ENCODE data around the gene MSANTD2.

MSANTD2 gene

DNA sequence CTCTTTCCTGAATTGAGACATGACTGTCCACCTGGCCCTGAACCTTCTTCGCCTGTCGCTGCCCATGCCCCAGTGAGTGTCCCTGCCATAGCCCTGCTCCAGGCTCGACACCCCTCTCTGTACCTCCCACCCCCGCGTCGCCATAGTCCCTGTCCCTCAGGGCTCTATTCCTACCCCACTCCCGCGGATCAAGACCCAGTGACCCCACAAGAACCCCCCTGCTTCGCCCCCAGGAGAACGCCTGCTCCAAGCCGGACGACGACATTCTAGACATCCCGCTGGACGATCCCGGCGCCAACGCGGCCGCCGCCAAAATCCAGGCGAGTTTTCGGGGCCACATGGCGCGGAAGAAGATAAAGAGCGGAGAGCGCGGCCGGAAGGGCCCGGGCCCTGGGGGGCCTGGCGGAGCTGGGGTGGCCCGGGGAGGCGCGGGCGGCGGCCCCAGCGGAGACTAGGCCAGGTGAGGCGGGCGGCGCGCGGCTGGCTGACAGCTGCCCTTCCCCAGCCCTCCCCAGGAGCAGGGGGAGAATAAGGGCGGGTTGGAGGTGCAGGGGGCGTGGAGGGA, 54.9 kb downstream of the MSANTD2 start:
- in situ Hi-C loops (cut with MboI; ENCODE audit: low pct_unique_long_range_greater_than_20kb, low sequenced_read_pairs) = no loop called here
- DNase-seq = no peak

- DNase-seq = no peak
- in situ Hi-C loops (cut with MboI; ENCODE audit: low pct_unique_long_range_greater_than_20kb, low sequenced_read_pairs) = no loop called here
These were observed 57.2 kb downstream of the MSANTD2 start for GRCh38 chr11:124743050-124743449.

- DNase-seq = no peak
- in situ Hi-C loops (cut with MboI; ENCODE audit: low pct_unique_long_range_greater_than_20kb, low sequenced_read_pairs) = no loop called here
These were observed 57.7 kb downstream of the MSANTD2 start for GRCh38 chr11:124742555-124742954.

- peak; percentile 43 for DNase-seq
- in situ Hi-C loops (cut with MboI; ENCODE audit: low pct_unique_long_range_greater_than_20kb, low sequenced_read_pairs) = no loop called here
These were observed 59.8 kb downstream of the MSANTD2 start for GRCh38 chr11:124740277-124740882.

- peak; percentile 91 for DNase-seq
- in situ Hi-C loops (cut with MboI; ENCODE audit: low pct_unique_long_range_greater_than_20kb, low sequenced_read_pairs) = no loop called here
These were observed 60.5 kb downstream of the MSANTD2 start, which contains the start of gene NRGN for GRCh38 chr11:124739479-124740276. TSS of gene NRGN (plus strand) at chr11:124739942. CDS start at chr11:124740085, 143 bp downstream.

GRCh38 chr11:124738713-124739478, 61.3 kb downstream of the MSANTD2 start:
- in situ Hi-C loops (cut with MboI; ENCODE audit: low pct_unique_long_range_greater_than_20kb, low sequenced_read_pairs) = no loop called here
- no peak for DNase-seq

DNA sequence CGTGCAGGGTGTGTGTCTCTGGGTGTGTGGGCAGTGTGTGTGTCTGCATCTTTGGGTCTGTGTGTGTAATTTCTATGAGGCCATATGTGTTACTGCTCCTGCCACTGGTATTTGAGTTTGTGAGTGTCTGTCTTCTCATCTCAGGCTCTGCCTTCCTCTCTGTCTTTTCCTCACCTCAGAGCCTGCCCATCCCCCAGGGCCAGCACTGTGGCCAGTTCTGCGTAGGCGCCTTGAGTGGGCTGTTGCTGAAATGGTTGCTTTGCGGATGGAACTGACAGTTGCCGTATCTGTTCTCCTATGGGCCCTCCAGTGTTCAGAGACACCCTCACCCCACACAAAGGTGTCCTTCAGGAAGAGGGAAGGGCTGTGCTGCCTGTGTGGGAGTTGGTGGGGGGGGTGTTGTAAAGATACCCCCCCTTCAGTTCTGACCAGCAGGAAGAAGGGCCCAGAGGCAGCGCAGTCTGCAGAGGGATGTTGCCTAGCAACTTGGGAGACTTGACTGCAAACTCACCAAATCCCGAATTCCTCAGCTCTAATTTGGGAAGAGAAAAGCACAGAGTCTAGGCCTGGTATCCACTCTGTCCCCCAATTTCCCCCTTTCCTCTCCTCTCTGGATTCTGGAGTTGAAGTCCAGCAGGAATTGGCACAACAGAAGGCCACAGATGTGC, 62.4 kb downstream of the MSANTD2 start:
- in situ Hi-C loops (cut with MboI; ENCODE audit: low pct_unique_long_range_greater_than_20kb, low sequenced_read_pairs) = no loop called here
- DNase-seq = no peak

- peak; percentile 32 for DNase-seq
- in situ Hi-C loops (cut with MboI; ENCODE audit: low pct_unique_long_range_greater_than_20kb, low sequenced_read_pairs) = no loop called here
These were observed 63.5 kb downstream of the MSANTD2 start for GRCh38 chr11:124736736-124737135.

DNA sequence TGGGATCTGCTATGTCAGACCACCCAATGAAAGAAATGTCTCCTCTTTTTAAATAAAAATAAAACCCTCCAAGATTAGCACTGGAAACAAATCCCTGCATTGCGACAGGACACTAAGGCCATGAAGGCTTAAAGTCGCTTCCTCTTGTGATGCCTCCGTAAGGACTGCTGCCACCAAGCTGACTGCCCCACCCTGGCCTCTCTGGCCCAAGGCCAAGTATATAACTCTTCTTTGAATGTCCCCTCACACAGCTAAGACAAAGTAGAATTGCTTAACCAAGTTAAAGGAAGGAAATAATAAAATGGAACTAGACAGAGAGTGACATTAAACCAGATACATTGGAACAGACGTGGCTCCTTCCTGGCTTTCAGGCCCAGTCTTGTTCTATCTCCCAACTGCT, 68.0 kb downstream of the MSANTD2 start:
- peak; percentile 29 for DNase-seq
- in situ Hi-C loops (cut with MboI; ENCODE audit: low pct_unique_long_range_greater_than_20kb, low sequenced_read_pairs) = no loop called here

- in situ Hi-C loops (cut with MboI; ENCODE audit: low pct_unique_long_range_greater_than_20kb, low sequenced_read_pairs) = no loop called here
- DNase-seq = no peak
These were observed 70.6 kb downstream of the MSANTD2 start for GRCh38 chr11:124729571-124729970.

GRCh38 chr11:124728134-124728533, 72.1 kb downstream of the MSANTD2 start:
- no peak for DNase-seq
- in situ Hi-C loops (cut with MboI; ENCODE audit: low pct_unique_long_range_greater_than_20kb, low sequenced_read_pairs) = no loop called here

DNA sequence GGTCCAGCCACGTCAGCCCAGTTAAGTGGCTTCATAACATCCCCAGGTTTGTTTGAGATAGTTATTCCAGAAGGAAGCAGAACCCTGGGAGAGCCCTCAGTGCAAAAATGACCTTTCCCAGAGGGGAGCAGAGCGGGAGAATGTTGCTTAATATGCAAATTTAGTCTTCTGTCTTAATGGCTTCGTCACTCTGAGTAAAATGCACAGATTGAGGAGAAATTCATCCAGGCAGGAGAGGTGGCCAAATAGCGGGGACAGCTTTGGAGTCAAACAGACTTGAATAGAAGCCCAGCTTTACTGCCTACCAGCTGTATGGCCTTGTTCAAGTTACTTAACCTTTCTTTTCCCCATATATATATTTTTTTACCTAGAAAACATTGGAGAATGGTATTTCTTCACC, 72.7 kb downstream of the MSANTD2 start:
- in situ Hi-C loops (cut with MboI; ENCODE audit: low pct_unique_long_range_greater_than_20kb, low sequenced_read_pairs) = no loop called here
- no peak for DNase-seq

DNA sequence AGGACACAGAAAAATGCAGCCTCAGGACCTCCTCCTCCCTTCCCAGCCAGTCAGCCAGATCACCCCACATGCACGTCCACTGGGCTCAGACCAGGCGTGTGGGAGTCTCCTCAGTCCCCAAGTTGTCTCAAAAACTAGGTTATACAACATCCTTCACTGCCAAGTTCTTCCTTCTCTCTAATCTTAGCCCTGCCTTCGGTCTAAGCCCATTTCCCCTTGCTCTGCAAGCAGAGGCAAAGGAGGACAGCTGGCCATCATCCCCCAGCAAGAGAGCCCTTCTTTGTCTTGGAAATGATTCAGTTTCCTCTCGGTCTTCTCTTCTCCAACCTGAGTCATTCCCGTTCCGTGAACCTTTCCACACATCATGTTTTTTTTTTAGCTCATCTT, 74.5 kb downstream of the MSANTD2 start:
- DNase-seq = peak; percentile 33
- in situ Hi-C loops (cut with MboI; ENCODE audit: low pct_unique_long_range_greater_than_20kb, low sequenced_read_pairs) = no loop called here

DNA sequence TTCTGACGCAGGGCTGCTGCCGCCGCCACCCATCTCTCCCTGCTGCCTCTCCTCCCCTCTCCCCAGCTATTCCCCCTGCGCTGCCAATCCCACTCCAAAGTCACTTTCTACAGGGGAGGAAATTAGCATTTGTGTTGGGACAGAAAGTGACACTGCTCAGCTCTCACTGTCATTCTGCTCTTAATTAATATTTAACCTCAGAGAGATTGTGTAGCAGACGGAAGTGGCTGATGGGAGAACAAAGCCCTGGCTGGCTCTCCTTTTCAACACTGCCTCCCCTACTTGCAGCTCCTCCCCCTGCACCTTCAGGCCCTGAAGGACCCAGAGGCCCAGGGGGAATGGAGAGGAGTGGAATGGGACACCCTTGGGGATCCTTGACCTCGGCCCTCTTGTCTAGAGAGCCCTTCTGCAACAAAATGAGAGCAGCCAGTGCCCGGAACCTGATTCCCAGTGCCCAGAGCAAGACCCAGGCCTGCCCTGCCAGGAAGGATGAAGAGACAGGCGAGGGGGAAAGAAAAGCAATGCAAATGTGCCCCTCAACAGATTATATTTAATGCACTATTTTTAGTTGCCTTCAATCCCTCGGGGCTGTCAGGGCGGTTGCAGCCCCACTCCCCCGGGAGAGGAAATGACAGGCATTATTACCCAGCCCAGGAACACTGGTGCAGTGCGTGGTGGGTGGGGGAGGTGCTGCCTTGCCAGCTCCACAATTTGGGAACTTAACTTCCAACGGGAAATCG, 75.1 kb downstream of the MSANTD2 start:
- in situ Hi-C loops (cut with MboI; ENCODE audit: low pct_unique_long_range_greater_than_20kb, low sequenced_read_pairs) = no loop called here
- no peak for DNase-seq

DNA sequence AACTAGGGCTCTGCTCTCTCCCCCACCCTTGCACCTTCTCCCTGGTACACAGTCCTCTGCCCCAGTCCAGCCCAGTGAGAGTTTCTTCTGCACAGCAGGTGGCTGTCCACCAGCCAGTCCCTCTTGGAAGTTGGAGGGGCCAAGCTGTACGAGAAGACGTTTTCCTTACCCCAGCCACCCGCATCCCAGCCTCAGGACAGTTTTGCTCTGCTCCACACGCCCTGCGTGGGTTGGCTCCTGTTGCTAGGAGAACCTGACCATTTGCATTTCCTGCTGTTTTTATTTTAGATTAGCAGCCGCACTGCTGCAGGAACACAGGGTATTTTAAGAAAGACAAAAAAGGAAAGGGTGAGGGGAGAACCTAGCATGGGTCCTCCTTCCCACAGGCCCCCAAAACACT, 78.0 kb downstream of the MSANTD2 start:
- no peak for DNase-seq
- in situ Hi-C loops (cut with MboI; ENCODE audit: low pct_unique_long_range_greater_than_20kb, low sequenced_read_pairs) = no loop called here

DNA sequence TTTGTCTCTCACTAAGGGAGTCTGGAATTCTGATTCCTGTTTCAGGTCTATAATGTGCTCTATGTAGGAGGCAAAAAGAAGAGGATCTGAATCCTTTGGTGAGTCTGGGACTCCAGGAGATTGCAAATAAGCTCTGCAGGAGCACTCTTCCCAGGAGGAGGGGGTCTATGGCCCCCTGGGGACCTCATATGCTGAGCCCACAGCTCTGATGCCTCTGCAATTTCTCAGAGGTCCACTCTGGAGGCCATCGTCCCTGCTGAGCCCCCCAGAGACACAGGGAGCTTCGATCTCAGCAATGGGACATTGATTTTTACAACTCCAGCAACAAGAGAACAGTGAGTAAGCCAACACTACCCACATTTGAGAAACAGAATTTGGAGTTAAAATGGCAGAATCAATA, 80.7 kb downstream of the MSANTD2 start:
- in situ Hi-C loops (cut with MboI; ENCODE audit: low pct_unique_long_range_greater_than_20kb, low sequenced_read_pairs) = no loop called here
- no peak for DNase-seq

GRCh38 chr11:124718801-124719200, 81.4 kb downstream of the MSANTD2 start:
- no peak for DNase-seq
- in situ Hi-C loops (cut with MboI; ENCODE audit: low pct_unique_long_range_greater_than_20kb, low sequenced_read_pairs) = no loop called here

DNA sequence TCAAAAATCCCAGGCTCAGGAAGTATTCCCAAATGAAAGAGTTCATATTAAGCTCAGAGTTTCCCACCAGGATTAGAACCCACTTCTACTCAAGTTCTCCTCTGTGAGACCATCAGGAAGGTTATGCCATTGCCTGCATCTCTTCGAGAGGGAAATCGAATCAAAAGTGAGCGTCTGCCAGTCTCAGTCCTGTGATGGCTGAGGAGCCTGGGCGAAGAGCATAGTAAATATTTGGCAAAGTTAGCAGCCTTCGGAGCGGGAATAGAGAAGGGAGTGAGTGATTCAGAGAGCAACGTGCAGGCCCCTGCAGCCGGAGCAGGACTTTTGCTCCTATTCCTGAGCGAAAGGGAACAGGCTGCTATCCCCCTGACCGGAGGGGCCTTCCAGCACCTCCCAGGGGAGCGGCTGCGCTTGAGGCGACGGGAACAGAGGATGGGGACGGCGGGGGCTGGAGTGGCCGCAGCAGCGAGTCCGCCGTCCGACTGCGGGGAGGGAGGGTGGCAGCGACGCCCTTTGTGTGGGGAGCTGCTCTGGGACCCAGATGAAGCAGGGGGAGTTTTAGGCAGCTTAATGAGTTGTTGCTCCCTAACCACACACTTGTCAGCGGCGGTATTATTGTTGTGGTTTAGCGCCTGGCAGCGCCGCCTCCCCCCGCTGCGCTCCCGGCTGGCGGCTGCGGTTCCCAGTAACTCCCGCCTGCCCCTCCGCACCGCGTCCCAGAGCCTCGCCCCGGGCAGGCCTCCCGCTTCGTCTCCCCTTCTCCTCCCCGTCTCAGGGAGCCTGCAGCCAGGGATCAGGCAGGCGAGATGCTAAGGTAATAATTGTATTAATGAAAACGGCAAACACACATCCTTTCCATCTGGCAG, 82.2 kb downstream of the MSANTD2 start:
- peak; percentile 55 for DNase-seq

More for the DNA sequence above, 82.2 kb downstream of the MSANTD2 start:
- in situ Hi-C loops (cut with MboI; ENCODE audit: low pct_unique_long_range_greater_than_20kb, low sequenced_read_pairs) = no loop called here

Measured in KBM-7 (cell line).